Measurements from ENCODE around the gene LSM11. TPM values are rescaled to one million over a fixed set of nuclear protein-coding genes. Genes with fewer than 3 reads are reported as not detected.

LSM11 gene
- total RNA-seq, 2 donors from 2014 or later: 4.1 to 8.1 TPM

GRCh38 chr5:157766442-157766841 is 22.9 kb downstream of the LSM11 start:
- H3K27ac ChIP-seq: no peak overlapping the region
- WGBS: 90% methylated on average over 7 of the region's 7 CpGs
- no peak for DNase-seq (ENCODE audit: low spot score)
- H3K27me3 ChIP-seq (replicated peaks; ENCODE audit: insufficient read depth): no peaks in the 10 kb centered on the region
- H3K9me3 ChIP-seq: no peaks in the 10 kb centered on the region
- no peak overlapping the region for H3K4me3 ChIP-seq
- TF ChIP-seq POLR2AphosphoS5 (IDR thresholded peaks at IDR 0.05) (no peak), CTCF (IDR thresholded peaks at IDR 0.05) (no peak), POLR2A (IDR thresholded peaks at IDR 0.05) (no peak)
- H3K36me3 ChIP-seq: no peaks in the 10 kb centered on the region
- no peaks in the 10 kb centered on the region for H3K4me1 ChIP-seq (replicated peaks)
- intact Hi-C loops (cut with DNase I): loop anchor here (10.0 kb wide), 1 partner anchor 1368 kb away; no protein-coding TSS in a partner anchor

- TF ChIP-seq POLR2AphosphoS5 (IDR thresholded peaks at IDR 0.05): no peak
- no peak for TF ChIP-seq POLR2A (IDR thresholded peaks at IDR 0.05)
- TF ChIP-seq CTCF (IDR thresholded peaks at IDR 0.05): no peak
- intact Hi-C loops (cut with DNase I): loop anchor here (10.0 kb wide), 1 partner anchor 1368 kb away; no protein-coding TSS in a partner anchor
- H3K27ac ChIP-seq: no peak overlapping the region
Observed at GRCh38 chr5:157766902-157767301, 23.4 kb downstream of the LSM11 start.

GRCh38 chr5:157767689-157768088 is 24.2 kb downstream of the LSM11 start:
- TF ChIP-seq POLR2A (IDR thresholded peaks at IDR 0.05) (no peak), POLR2AphosphoS5 (IDR thresholded peaks at IDR 0.05) (no peak), CTCF (IDR thresholded peaks at IDR 0.05) (no peak)
- WGBS: 95% methylated on average over 3 of the region's 3 CpGs
- no peak overlapping the region for H3K27ac ChIP-seq

More at GRCh38 chr5:157766902-157767301, 23.4 kb downstream of the LSM11 start:
- Histone ChIP-seq H3K9me3 (no peaks in the 10 kb centered on the region), H3K4me3 (no peak overlapping the region), H3K36me3 (no peaks in the 10 kb centered on the region), H3K4me1 (replicated peaks) (no peaks in the 10 kb centered on the region), H3K27me3 (replicated peaks; ENCODE audit: insufficient read depth) (no peaks in the 10 kb centered on the region)
- 79% methylated on average over 1 of the region's 1 CpG for WGBS
- DNase-seq (ENCODE audit: low spot score): no peak

GRCh38 chr5:157770665-157771064 is 27.2 kb downstream of the LSM11 start:
- intact Hi-C loops (cut with DNase I): no loop called here
- H3K27me3 ChIP-seq (replicated peaks; ENCODE audit: insufficient read depth): no peaks in the 10 kb centered on the region
- H3K4me3 ChIP-seq: no peak overlapping the region
- no peak for TF ChIP-seq POLR2AphosphoS5 (IDR thresholded peaks at IDR 0.05)
- no peak for TF ChIP-seq CTCF (IDR thresholded peaks at IDR 0.05)
- no peak for TF ChIP-seq POLR2A (IDR thresholded peaks at IDR 0.05)
- H3K9me3 ChIP-seq: no peaks in the 10 kb centered on the region
- no peaks in the 10 kb centered on the region for H3K36me3 ChIP-seq
- no peak overlapping the region for H3K27ac ChIP-seq
- WGBS: 97% methylated on average over 4 of the region's 4 CpGs
- H3K4me1 ChIP-seq (replicated peaks): no peaks in the 10 kb centered on the region
- no peak for DNase-seq (ENCODE audit: low spot score)

More at GRCh38 chr5:157767689-157768088, 24.2 kb downstream of the LSM11 start:
- no peaks in the 10 kb centered on the region for H3K9me3 ChIP-seq
- H3K36me3 ChIP-seq: no peaks in the 10 kb centered on the region
- no peak overlapping the region for H3K4me3 ChIP-seq
- no peaks in the 10 kb centered on the region for H3K4me1 ChIP-seq (replicated peaks)
- H3K27me3 ChIP-seq (replicated peaks; ENCODE audit: insufficient read depth): no peaks in the 10 kb centered on the region
- intact Hi-C loops (cut with DNase I): loop anchor here (10.0 kb wide), 1 partner anchor 1367 kb away; no protein-coding TSS in a partner anchor
- DNase-seq (ENCODE audit: low spot score): no peak

GRCh38 chr5:157772127-157772526 is 28.6 kb downstream of the LSM11 start:
- H3K4me1 ChIP-seq (replicated peaks): no peaks in the 10 kb centered on the region
- H3K27me3 ChIP-seq (replicated peaks; ENCODE audit: insufficient read depth): no peaks in the 10 kb centered on the region
- no peaks in the 10 kb centered on the region for H3K36me3 ChIP-seq
- H3K9me3 ChIP-seq: no peaks in the 10 kb centered on the region
- H3K27ac ChIP-seq: no peak overlapping the region
- no peak for TF ChIP-seq CTCF (IDR thresholded peaks at IDR 0.05)
- no peak for TF ChIP-seq POLR2A (IDR thresholded peaks at IDR 0.05)
- no peak for DNase-seq (ENCODE audit: low spot score)
- WGBS: 73% methylated on average over 10 of the region's 10 CpGs
- no peak overlapping the region for H3K4me3 ChIP-seq
- intact Hi-C loops (cut with DNase I): no loop called here
